Measurements from ENCODE around the gene KRR1. TPM values are rescaled to one million over a fixed set of nuclear protein-coding genes. Genes with fewer than 3 reads are reported as not detected.

The KRR1 gene
- total and polyA plus RNA-seq, 7 experiments from 2014 or later, result 64.0 to 120 (median 73.7) TPM

- ATAC-seq (no peak), DNase-seq (no peak)
- Mint-ChIP-seq H3K27ac (no peak overlapping the region), H3K4me3 (no peak overlapping the region), H3K27me3 (peaks cover 15 to 53% (median 19%) of the 10 kb centered on the region in 5 donors), H3K9me3 (no peaks in the 10 kb centered on the region), H3K4me1 (no peaks in the 10 kb centered on the region), H3K36me3 (no peaks in the 10 kb centered on the region)
- POLR2A ChIA-PET, result no interaction called here
- no peaks in the 10 kb centered on the region for H3K27me3 ChIP-seq (ENCODE audit: control insufficient read depth in 2 of 2, insufficient read depth in 2 of 2, low read length in 2 of 2)
- intact Hi-C loops (cut with micrococcal nuclease), result no loop called here
- H3K4me3 ChIP-seq (ENCODE audit: low read length), result no peak overlapping the region
- CTCF ChIA-PET, result no interaction called here
- no peaks in the 10 kb centered on the region for H3K9me3 ChIP-seq (ENCODE audit: control insufficient read depth in 2 of 3, low read length in 3 of 3)
- no peak overlapping the region for H3K27ac ChIP-seq (ENCODE audit: low read depth, low read length)
- no peaks in the 10 kb centered on the region for H3K4me1 ChIP-seq (ENCODE audit: control insufficient read depth in 2 of 2, insufficient read depth in 2 of 2, low read length in 2 of 2)
- no peaks in the 10 kb centered on the region for H3K36me3 ChIP-seq (ENCODE audit: control insufficient read depth in 2 of 3, insufficient read depth in 3 of 3, low read length in 3 of 3)
Measured at GRCh38 chr12:75553398-75553797, 42.0 kb upstream of the KRR1 start.

- no peak for DNase-seq
- ChIA-PET CTCF (no interaction called here), POLR2A (no interaction called here)
- H3K27me3 ChIP-seq (ENCODE audit: control insufficient read depth in 2 of 2, insufficient read depth in 2 of 2, low read length in 2 of 2), result no peaks in the 10 kb centered on the region
- H3K4me1 ChIP-seq (ENCODE audit: control insufficient read depth in 2 of 2, insufficient read depth in 2 of 2, low read length in 2 of 2), result no peaks in the 10 kb centered on the region
- Mint-ChIP-seq H3K27me3 (peaks cover 12 to 57% (median 22%) of the 10 kb centered on the region in 5 donors), H3K4me1 (no peaks in the 10 kb centered on the region), H3K27ac (no peak overlapping the region), H3K9me3 (no peaks in the 10 kb centered on the region), H3K36me3 (no peaks in the 10 kb centered on the region), H3K4me3 (no peak overlapping the region)
- no peak overlapping the region for H3K27ac ChIP-seq (ENCODE audit: low read depth, low read length)
- no peak for ATAC-seq
- H3K9me3 ChIP-seq (ENCODE audit: control insufficient read depth in 2 of 3, low read length in 3 of 3), result no peaks in the 10 kb centered on the region
- H3K4me3 ChIP-seq (ENCODE audit: low read length), result no peak overlapping the region
- no peaks in the 10 kb centered on the region for H3K36me3 ChIP-seq (ENCODE audit: control insufficient read depth in 2 of 3, insufficient read depth in 3 of 3, low read length in 3 of 3)
- intact Hi-C loops (cut with micrococcal nuclease), result no loop called here
Measured at GRCh38 chr12:75551477-75551876, 40.1 kb upstream of the KRR1 start.

- no peaks in the 10 kb centered on the region for H3K9me3 ChIP-seq (ENCODE audit: control insufficient read depth in 2 of 3, low read length in 3 of 3)
- CTCF ChIA-PET, result no interaction called here
- DNase-seq (no peak), ATAC-seq (no peak)
- H3K36me3 ChIP-seq (ENCODE audit: control insufficient read depth in 2 of 3, insufficient read depth in 3 of 3, low read length in 3 of 3), result no peaks in the 10 kb centered on the region
- no peaks in the 10 kb centered on the region for H3K4me1 Mint-ChIP-seq
- H3K4me1 ChIP-seq (ENCODE audit: control insufficient read depth in 2 of 2, insufficient read depth in 2 of 2, low read length in 2 of 2), result no peaks in the 10 kb centered on the region
- peaks cover 16 to 61% (median 26%) of the 10 kb centered on the region in 5 donors for H3K27me3 Mint-ChIP-seq
- no peak overlapping the region for H3K4me3 ChIP-seq (ENCODE audit: low read length)
- intact Hi-C loops (cut with micrococcal nuclease), result no loop called here
- H3K27ac Mint-ChIP-seq, result no peak overlapping the region
- no peaks in the 10 kb centered on the region for H3K9me3 Mint-ChIP-seq
- no peak overlapping the region for H3K4me3 Mint-ChIP-seq
- H3K36me3 Mint-ChIP-seq, result no peaks in the 10 kb centered on the region
- H3K27ac ChIP-seq (ENCODE audit: low read depth, low read length), result no peak overlapping the region
- no peaks in the 10 kb centered on the region for H3K27me3 ChIP-seq (ENCODE audit: control insufficient read depth in 2 of 2, insufficient read depth in 2 of 2, low read length in 2 of 2)
- POLR2A ChIA-PET, result no interaction called here
Measured at GRCh38 chr12:75550401-75551240, 39.2 kb upstream of the KRR1 start.

GRCh38 chr12:75549989-75550388 lies 38.6 kb upstream of the KRR1 start:
- H3K27me3 Mint-ChIP-seq, result peaks cover 16 to 61% (median 27%) of the 10 kb centered on the region in 5 donors
- no peak for ATAC-seq

GRCh38 chr12:75548879-75549278 lies 37.5 kb upstream of the KRR1 start:
- H3K27me3 ChIP-seq (ENCODE audit: control insufficient read depth in 2 of 2, insufficient read depth in 2 of 2, low read length in 2 of 2), result no peaks in the 10 kb centered on the region
- H3K36me3 ChIP-seq (ENCODE audit: control insufficient read depth in 2 of 3, insufficient read depth in 3 of 3, low read length in 3 of 3), result no peaks in the 10 kb centered on the region
- H3K27ac ChIP-seq (ENCODE audit: low read depth, low read length), result no peak overlapping the region
- DNase-seq (no peak), ATAC-seq (no peak)
- H3K4me1 ChIP-seq (ENCODE audit: control insufficient read depth in 2 of 2, insufficient read depth in 2 of 2, low read length in 2 of 2), result no peaks in the 10 kb centered on the region
- H3K36me3 Mint-ChIP-seq, result no peaks in the 10 kb centered on the region
- CTCF ChIA-PET, result no interaction called here
- H3K4me3 Mint-ChIP-seq, result no peak overlapping the region
- H3K27ac Mint-ChIP-seq, result no peak overlapping the region
- H3K9me3 ChIP-seq (ENCODE audit: control insufficient read depth in 2 of 3, low read length in 3 of 3), result no peaks in the 10 kb centered on the region
- no peak overlapping the region for H3K4me3 ChIP-seq (ENCODE audit: low read length)
- H3K4me1 Mint-ChIP-seq, result no peaks in the 10 kb centered on the region
- intact Hi-C loops (cut with micrococcal nuclease), result no loop called here
- no peaks in the 10 kb centered on the region for H3K9me3 Mint-ChIP-seq
- POLR2A ChIA-PET, result no interaction called here
- H3K27me3 Mint-ChIP-seq, result peaks cover 20 to 55% (median 36%) of the 10 kb centered on the region in 5 donors

More at GRCh38 chr12:75549989-75550388, 38.6 kb upstream of the KRR1 start:
- no peaks in the 10 kb centered on the region for H3K36me3 ChIP-seq (ENCODE audit: control insufficient read depth in 2 of 3, insufficient read depth in 3 of 3, low read length in 3 of 3)
- no peaks in the 10 kb centered on the region for H3K9me3 ChIP-seq (ENCODE audit: control insufficient read depth in 2 of 3, low read length in 3 of 3)
- ChIA-PET POLR2A (no interaction called here), CTCF (no interaction called here)
- no peaks in the 10 kb centered on the region for H3K4me1 ChIP-seq (ENCODE audit: control insufficient read depth in 2 of 2, insufficient read depth in 2 of 2, low read length in 2 of 2)
- Mint-ChIP-seq H3K4me3 (no peak overlapping the region), H3K9me3 (no peaks in the 10 kb centered on the region), H3K36me3 (no peaks in the 10 kb centered on the region), H3K4me1 (no peaks in the 10 kb centered on the region), H3K27ac (no peak overlapping the region)
- no peak overlapping the region for H3K4me3 ChIP-seq (ENCODE audit: low read length)
- intact Hi-C loops (cut with micrococcal nuclease), result no loop called here
- H3K27ac ChIP-seq (ENCODE audit: low read depth, low read length), result no peak overlapping the region
- H3K27me3 ChIP-seq (ENCODE audit: control insufficient read depth in 2 of 2, insufficient read depth in 2 of 2, low read length in 2 of 2), result no peaks in the 10 kb centered on the region
- DNase-seq, result no peak

- Mint-ChIP-seq H3K4me1 (no peaks in the 10 kb centered on the region), H3K9me3 (no peaks in the 10 kb centered on the region), H3K27ac (no peak overlapping the region), H3K36me3 (no peaks in the 10 kb centered on the region), H3K27me3 (peaks cover 18 to 47% (median 32%) of the 10 kb centered on the region in 5 donors), H3K4me3 (no peak overlapping the region)
- H3K9me3 ChIP-seq (ENCODE audit: control insufficient read depth in 2 of 3, low read length in 3 of 3), result no peaks in the 10 kb centered on the region
- H3K4me1 ChIP-seq (ENCODE audit: control insufficient read depth in 2 of 2, insufficient read depth in 2 of 2, low read length in 2 of 2), result no peaks in the 10 kb centered on the region
- H3K4me3 ChIP-seq (ENCODE audit: low read length), result no peak overlapping the region
- no peak for DNase-seq
- POLR2A ChIA-PET, result no interaction called here
- no peak overlapping the region for H3K27ac ChIP-seq (ENCODE audit: low read depth, low read length)
- no peaks in the 10 kb centered on the region for H3K36me3 ChIP-seq (ENCODE audit: control insufficient read depth in 2 of 3, insufficient read depth in 3 of 3, low read length in 3 of 3)
- intact Hi-C loops (cut with micrococcal nuclease), result no loop called here
- ATAC-seq, result no peak
- CTCF ChIA-PET, result interaction anchor here (0.6 kb wide), 1 partner anchor 9 kb away, joined by 3 read pairs; no protein-coding TSS in a partner anchor
- no peaks in the 10 kb centered on the region for H3K27me3 ChIP-seq (ENCODE audit: control insufficient read depth in 2 of 2, insufficient read depth in 2 of 2, low read length in 2 of 2)
Measured at GRCh38 chr12:75545636-75546035, 34.2 kb upstream of the KRR1 start.

- no peak overlapping the region for H3K4me3 Mint-ChIP-seq
- no peaks in the 10 kb centered on the region for H3K9me3 Mint-ChIP-seq
- no peak overlapping the region for H3K27ac Mint-ChIP-seq
- ChIA-PET POLR2A (no interaction called here), CTCF (interaction anchor here (0.6 to 1.3 kb wide), 2 partner anchors 16 to 484 kb away, joined by 3 read pairs; no protein-coding TSS in a partner anchor)
- no peaks in the 10 kb centered on the region for H3K36me3 ChIP-seq (ENCODE audit: control insufficient read depth in 2 of 3, insufficient read depth in 3 of 3, low read length in 3 of 3)
- H3K4me3 ChIP-seq (ENCODE audit: low read length), result no peak overlapping the region
- no peak for ATAC-seq
- DNase-seq, result no peak
- peaks cover 7 to 40% (median 23%) of the 10 kb centered on the region in 5 donors for H3K27me3 Mint-ChIP-seq
- H3K9me3 ChIP-seq (ENCODE audit: control insufficient read depth in 2 of 3, low read length in 3 of 3), result no peaks in the 10 kb centered on the region
- intact Hi-C loops (cut with micrococcal nuclease), result no loop called here
- H3K27ac ChIP-seq (ENCODE audit: low read depth, low read length), result no peak overlapping the region
- no peaks in the 10 kb centered on the region for H3K36me3 Mint-ChIP-seq
- H3K4me1 ChIP-seq (ENCODE audit: control insufficient read depth in 2 of 2, insufficient read depth in 2 of 2, low read length in 2 of 2), result no peaks in the 10 kb centered on the region
- no peaks in the 10 kb centered on the region for H3K27me3 ChIP-seq (ENCODE audit: control insufficient read depth in 2 of 2, insufficient read depth in 2 of 2, low read length in 2 of 2)
- no peaks in the 10 kb centered on the region for H3K4me1 Mint-ChIP-seq
Measured at GRCh38 chr12:75543529-75543928, 32.1 kb upstream of the KRR1 start.

Measured in naive thymus-derived CD4-positive, alpha-beta T cell (primary cell).